ENCODE data around the gene PITRM1.
"Not testable (repeated sequence)": the region's sequence is repeated elsewhere in the genome, so short reads cannot be mapped to it uniquely, and the experiment has no call there.

Gene PITRM1

GRCh38 chr10:3119796-3120459 lies 52.7 kb downstream of the PITRM1 start:
- no peak for DNase-seq

GRCh38 chr10:3118641-3119091 lies 53.9 kb downstream of the PITRM1 start:
- DNase-seq: no peak

GRCh38 chr10:3117486-3117885 lies 55.1 kb downstream of the PITRM1 start:
- DNase-seq: no peak

- no peak for DNase-seq
These were observed 56.0 kb downstream of the PITRM1 start for GRCh38 chr10:3116508-3117100.

GRCh38 chr10:3115685-3116084 lies 56.9 kb downstream of the PITRM1 start:
- no peak for DNase-seq

GRCh38 chr10:3113343-3113720 lies 59.2 kb downstream of the PITRM1 start:
- no peak for DNase-seq

- no peak for DNase-seq
These were observed 60.9 kb downstream of the PITRM1 start for GRCh38 chr10:3111621-3112163.

GRCh38 chr10:3110782-3111620 lies 61.6 kb downstream of the PITRM1 start:
- no peak for DNase-seq

- DNase-seq: no peak
These were observed 62.9 kb downstream of the PITRM1 start for GRCh38 chr10:3109633-3110032.

- DNase-seq: no peak
These were observed 63.4 kb downstream of the PITRM1 start for GRCh38 chr10:3109196-3109595.

- DNase-seq: no peak
These were observed 63.9 kb downstream of the PITRM1 start for GRCh38 chr10:3108575-3109105.

GRCh38 chr10:3108033-3108432 lies 64.5 kb downstream of the PITRM1 start:
- DNase-seq: no peak

- no peak for DNase-seq
These were observed 65.1 kb downstream of the PITRM1 start for GRCh38 chr10:3107426-3107961.

- DNase-seq: no peak
These were observed 65.6 kb downstream of the PITRM1 start for GRCh38 chr10:3106928-3107425.

- not testable (repeated sequence) for DNase-seq
These were observed 66.3 kb downstream of the PITRM1 start for GRCh38 chr10:3106328-3106727.

- DNase-seq: no peak
These were observed 66.7 kb downstream of the PITRM1 start for GRCh38 chr10:3105905-3106304.

GRCh38 chr10:3105166-3105565 lies 67.4 kb downstream of the PITRM1 start:
- no peak for DNase-seq

- DNase-seq: no peak
These were observed 68.2 kb downstream of the PITRM1 start for GRCh38 chr10:3104251-3104918.

GRCh38 chr10:3103646-3104045 lies 68.9 kb downstream of the PITRM1 start:
- no peak for DNase-seq

- no peak for DNase-seq
These were observed 69.7 kb downstream of the PITRM1 start for GRCh38 chr10:3102720-3103427.

- no peak for DNase-seq
These were observed 71.5 kb downstream of the PITRM1 start for GRCh38 chr10:3100856-3101640.

All from CD4-positive, alpha-beta T cell treated with Interleukin-15 for 1 hour (primary cell).